Esophagus muscularis mucosa (tissue), 4 donors: ENCODE results near the gene HOXD10. TPM values are rescaled to one million over a fixed set of nuclear protein-coding genes. Genes with fewer than 3 reads are reported as not detected.

ENCODE experiments used
- DNase-seq: peaks from one replicate; pipeline ENCODE4 v3.0.0-alpha.2; 2017; ENCODE audit errors: extremely low spot score
- H3K27ac ChIP-seq, 4 donors: fragments of 200-600 bp; sonication (generic); replicated peaks in 1 of 4; 1 replicate in 3 of 4; 2 replicates in 1 of 4; pipeline ENCODE4 v1.5.1; 2016 to 2019; ENCODE audit warnings: mild to moderate bottlenecking in 1 of 4
- H3K27me3 ChIP-seq, 4 donors: fragments of 200-600 bp; sonication (generic); one replicate each; pipeline versions ENCODE4 v1.5.1 to v1.6.0; 2016 to 2019
- H3K36me3 ChIP-seq, 4 donors: fragments of 200-600 bp; sonication (generic); one replicate each; pipeline ENCODE4 v1.5.1; 2016 to 2019
- H3K4me1 ChIP-seq, 4 donors: fragments of 200-600 bp; sonication (generic); one replicate each; pipeline ENCODE4 v1.5.1; 2016 to 2019
- H3K4me3 ChIP-seq, 4 donors: fragments of 200-600 bp; sonication (generic); 1 replicate in 2 of 4; 2 replicates in 2 of 4; pipeline ENCODE4 v1.5.1; 2016 to 2019; ENCODE audit warnings: mild to moderate bottlenecking in 4 of 4, moderate library complexity in 1 of 4
- H3K9me3 ChIP-seq, 4 donors: fragments of 200-600 bp; sonication (generic); 1 replicate in 3 of 4; 2 replicates in 1 of 4; pipeline ENCODE4 v1.5.1; 2016 to 2019
- CTCF ChIP-seq, 3 experiments: fragments of 200-600 bp in 2 of 3; fragments of 450-650 bp in 1 of 3; sonication (generic) in 2 of 3; IDR thresholded peaks; one replicate each; pipeline ENCODE4 v1.5.1; 2017 to 2019; ENCODE audit warnings: antibody characterized with exemption in 3 of 3, mild to moderate bottlenecking in 2 of 3, moderate library complexity in 1 of 3
- EP300 ChIP-seq: sonication (generic); formaldehyde crosslinking; IDR thresholded peaks from one replicate; pipeline ENCODE4 v1.6.1; 2017; ENCODE audit warnings: antibody characterized with exemption
- POLR2A ChIP-seq: fragments of 450-650 bp; IDR thresholded peaks from one replicate; pipeline ENCODE4 v1.6.1; 2017; ENCODE audit warnings: antibody characterized with exemption, moderate library complexity, mild to moderate bottlenecking, low read depth
- POLR2AphosphoS5 ChIP-seq, 2 donors: sonication (generic); formaldehyde crosslinking; IDR thresholded peaks; one replicate each; pipeline ENCODE4 v1.6.1; 2017; ENCODE audit warnings: antibody characterized with exemption in 2 of 2
- WGBS: methylation state at CpG from one replicate; pipeline ENCODE4 v1.1.5; 2018; 5-methylcytosine and 5-hydroxymethylcytosine counted together
- intact Hi-C: fragments of 100-400 bp; cut with DNase I; formaldehyde crosslinking; loops from one replicate; pipeline ENCODE4 v1.15.1; 2023
- total RNA-seq, 4 donors: library from RNA; depleted of rRNA; stranded (reverse); fragments of >200 nt; gene quantifications; one replicate each; pipeline versions ENCODE4 v1.1.0 to v1.2.1, GENCODE V29; 2016

The HOXD10 gene
- total RNA-seq, 4 donors from 2014 or later, result 0.42 to 0.50 TPM; not detected in 2

- WGBS, result 28% methylated on average over 29 of the region's 50 CpGs
- peak overlapping the region; percentile 27 to 37 (median 28) for H3K4me3 ChIP-seq
- peaks cover 7 to 100% (median 86%) of the 10 kb centered on the region in 4 donors for H3K27me3 ChIP-seq
- peaks cover 17 to 70% (median 56%) of the 10 kb centered on the region in 4 donors for H3K4me1 ChIP-seq
- H3K36me3 ChIP-seq, result no peaks in the 10 kb centered on the region
- H3K9me3 ChIP-seq, result peaks cover 0 to 5% (median 0%) of the 10 kb centered on the region in 4 donors
- TF ChIP-seq CTCF (IDR thresholded peaks at IDR 0.05) (no peak), POLR2A (no peak), POLR2AphosphoS5 (IDR thresholded peaks at IDR 0.05) (no peak), EP300 (no peak)
- no peak for DNase-seq
- H3K27ac ChIP-seq, result no peak overlapping the region
- intact Hi-C loops, result no loop called here
Observed at GRCh38 chr2:176160251-176160985, 43.8 kb downstream of the HOXD10 start.

DNA sequence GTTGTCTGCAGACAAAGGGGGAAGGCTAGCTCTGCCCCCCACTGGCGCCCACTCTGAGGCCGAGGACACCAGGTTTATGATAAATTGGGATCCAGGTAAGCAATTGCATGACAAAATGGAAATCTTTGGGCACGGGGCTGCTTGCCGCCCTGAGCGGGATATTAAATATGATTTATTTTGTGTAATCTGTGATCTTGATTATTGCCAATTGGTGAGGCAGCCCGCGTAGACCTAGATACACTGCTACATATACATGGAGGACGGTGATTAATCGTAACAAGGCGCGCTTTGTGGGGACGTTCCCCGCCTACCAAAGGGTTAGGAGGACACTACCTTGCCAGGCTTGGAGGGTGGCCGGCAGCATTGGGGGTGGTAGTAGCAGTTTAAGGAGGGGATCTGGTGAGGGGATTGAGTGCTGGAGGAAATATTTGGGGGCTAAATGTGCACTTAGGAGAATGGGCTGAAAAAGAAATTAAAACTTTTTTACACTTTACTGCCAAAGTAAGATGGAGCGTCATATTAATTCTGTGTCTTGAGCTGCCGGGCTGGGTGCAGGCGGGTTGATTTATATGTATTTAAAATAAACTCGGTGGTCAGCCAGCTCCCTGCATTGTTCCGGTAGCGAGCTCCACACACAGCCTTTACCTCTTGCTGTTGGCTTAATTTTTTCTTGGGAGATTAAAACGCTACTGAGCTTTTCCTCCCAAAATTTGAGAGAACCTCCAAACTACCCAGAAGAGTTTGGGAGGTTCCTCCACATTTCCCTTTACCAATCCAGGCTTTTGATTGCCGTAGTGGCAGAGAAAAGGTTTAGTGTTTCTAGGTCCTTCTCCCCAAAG is 44.6 kb downstream of the HOXD10 start:
- TF ChIP-seq EP300, result no peak
- TF ChIP-seq CTCF (IDR thresholded peaks at IDR 0.05), result no peak
- TF ChIP-seq POLR2A, result no peak
- TF ChIP-seq POLR2AphosphoS5 (IDR thresholded peaks at IDR 0.05), result no peak
- peaks cover 7 to 100% (median 86%) of the 10 kb centered on the region in 4 donors for H3K27me3 ChIP-seq
- peaks cover 0 to 5% (median 0%) of the 10 kb centered on the region in 4 donors for H3K9me3 ChIP-seq
- H3K27ac ChIP-seq, result no peak overlapping the region
- WGBS, result 20% methylated on average over 22 of the region's 22 CpGs
- H3K36me3 ChIP-seq, result no peaks in the 10 kb centered on the region
- intact Hi-C loops, result no loop called here
- no peak for DNase-seq
- H3K4me3 ChIP-seq, result peak overlapping the region in 1 of 4 donors; percentile 30
- peaks cover 17 to 72% (median 58%) of the 10 kb centered on the region in 4 donors for H3K4me1 ChIP-seq

DNA sequence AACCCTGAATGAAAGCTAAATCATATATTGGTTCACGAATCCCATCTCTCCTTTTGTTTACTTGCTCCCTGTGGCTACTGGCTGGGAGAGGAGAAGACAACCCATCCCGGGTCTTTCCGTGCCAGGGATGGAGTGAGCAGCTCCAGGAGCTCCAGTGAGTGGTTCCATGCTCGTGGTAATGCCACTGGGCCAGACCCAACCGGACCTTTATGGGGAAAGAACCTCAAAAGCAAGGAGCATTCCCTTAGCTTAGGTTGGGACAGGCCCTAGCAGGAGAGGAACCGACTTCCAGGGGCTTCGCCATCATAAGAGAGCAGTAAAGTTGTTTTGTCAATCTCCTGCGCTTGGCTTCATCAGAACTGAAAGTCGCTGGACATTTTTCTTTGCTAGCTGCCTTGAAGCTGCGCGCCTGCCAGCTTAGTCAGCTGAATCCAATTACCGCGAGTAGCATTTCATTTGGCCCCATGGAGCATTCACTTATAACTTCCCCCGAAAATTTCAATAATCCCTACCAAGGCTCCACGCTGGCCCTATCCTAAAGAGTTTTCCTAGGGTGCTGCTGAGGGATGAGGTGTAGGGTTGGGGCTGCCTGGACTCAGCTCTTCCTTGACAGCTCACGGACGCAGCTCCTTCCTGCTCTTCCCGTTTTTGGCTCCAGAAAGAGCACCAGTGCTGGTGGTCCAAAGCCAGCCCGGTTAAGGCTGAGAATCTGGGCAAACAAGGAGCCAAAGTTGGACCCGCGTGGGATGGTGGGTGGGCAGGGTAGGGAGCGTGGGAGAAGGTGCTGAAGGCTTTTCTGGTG is 45.4 kb downstream of the HOXD10 start:
- intact Hi-C loops, result no loop called here
- TF ChIP-seq POLR2A, result no peak
- TF ChIP-seq CTCF (IDR thresholded peaks at IDR 0.05), result no peak
- no peak for TF ChIP-seq EP300
- no peak for TF ChIP-seq POLR2AphosphoS5 (IDR thresholded peaks at IDR 0.05)
- Histone ChIP-seq H3K27me3 (peaks cover 6 to 100% (median 81%) of the 10 kb centered on the region in 4 donors), H3K9me3 (peaks cover 0 to 5% (median 0%) of the 10 kb centered on the region in 4 donors), H3K4me3 (no peak overlapping the region), H3K36me3 (no peaks in the 10 kb centered on the region), H3K4me1 (peaks cover 14 to 64% (median 54%) of the 10 kb centered on the region in 4 donors), H3K27ac (no peak overlapping the region)
- 14% methylated on average over 22 of the region's 22 CpGs for WGBS
- DNase-seq, result no peak

- 34% methylated on average over 19 of the region's 29 CpGs for WGBS
- peaks cover 0 to 100% (median 70%) of the 10 kb centered on the region in 4 donors for H3K27me3 ChIP-seq
- no peak overlapping the region for H3K4me3 ChIP-seq
- H3K9me3 ChIP-seq, result peaks cover 0 to 5% (median 0%) of the 10 kb centered on the region in 4 donors
- H3K4me1 ChIP-seq, result peaks cover 11 to 54% (median 43%) of the 10 kb centered on the region in 4 donors
- H3K36me3 ChIP-seq, result no peaks in the 10 kb centered on the region
- H3K27ac ChIP-seq, result no peak overlapping the region
- intact Hi-C loops, result no loop called here
- DNase-seq, result no peak
- TF ChIP-seq EP300 (no peak), POLR2AphosphoS5 (IDR thresholded peaks at IDR 0.05) (no peak), CTCF (IDR thresholded peaks at IDR 0.05) (no peak), POLR2A (no peak)
Observed at GRCh38 chr2:176162911-176163671, 46.5 kb downstream of the HOXD10 start.
